Common myeloid progenitor, CD34-positive (primary cell): Measurements from ENCODE around the gene FBXO42.

ENCODE experiments used
- CTCF ChIA-PET: fragments of 350-600 bp; sonication (Branson Sonifier 250); formaldehyde crosslinking; loops from one replicate; lab custom pipeline; 2021; ENCODE audit warnings: antibody characterized with exemption; lab: Charles Lee
- POLR2A ChIA-PET: fragments of 350-600 bp; sonication (Branson Sonifier 250); formaldehyde crosslinking; loops from one replicate; lab custom pipeline; 2021; ENCODE audit warnings: antibody characterized with exemption; lab: Charles Lee
- DNase-seq, 3 donors: peaks; one replicate each; pipeline versions ENCODE4 v3.0.0 to v3.0.0-alpha.2; 2013
- H3K27ac ChIP-seq, 2 experiments: 1 replicate in 1 of 2; 2 replicates in 1 of 2; pipeline ENCODE4 v1.7.0; 2013; ENCODE audit warnings: inconsistent platforms in 2 of 2, low read length in 2 of 2, mild to moderate bottlenecking in 2 of 2, low read depth in 1 of 2, moderate library complexity in 1 of 2; ENCODE audit not compliant: severe bottlenecking in 2 of 2, insufficient read depth in 1 of 2, poor library complexity in 1 of 2
- H3K27me3 ChIP-seq, 5 experiments: replicated peaks in 2 of 5; 1 replicate in 3 of 5; 2 replicates in 2 of 5; pipeline versions ENCODE4 v1.6.1 to v1.7.0; 2013; ENCODE audit warnings: low read length in 4 of 5, mild to moderate bottlenecking in 2 of 5, moderate library complexity in 2 of 5, inconsistent platforms in 1 of 5; ENCODE audit not compliant: insufficient read depth in 5 of 5, control insufficient read depth in 4 of 5
- H3K36me3 ChIP-seq, 4 experiments: 1 replicate in 2 of 4; 2 replicates in 2 of 4; pipeline versions ENCODE4 v1.6.1 to v1.7.0; 2013; ENCODE audit warnings: low read length in 3 of 4, control low read depth in 1 of 4, mild to moderate bottlenecking in 1 of 4; ENCODE audit not compliant: control insufficient read depth in 4 of 4, insufficient read depth in 4 of 4
- H3K4me1 ChIP-seq, 4 experiments: 1 replicate in 3 of 4; 2 replicates in 1 of 4; pipeline versions ENCODE4 v1.6.1 to v1.7.1; 2013; ENCODE audit warnings: low read length in 3 of 4, mild to moderate bottlenecking in 3 of 4, control low read depth in 1 of 4, inconsistent platforms in 1 of 4, moderate library complexity in 1 of 4; ENCODE audit not compliant: control insufficient read depth in 4 of 4, insufficient read depth in 4 of 4; ENCODE audit errors: control extremely low read depth in 1 of 4
- H3K4me3 ChIP-seq, 7 experiments: 1 replicate in 4 of 7; 2 replicates in 3 of 7; pipeline versions ENCODE4 v1.5.1 to v1.7.0; 2013; ENCODE audit warnings: mild to moderate bottlenecking in 7 of 7, low read length in 6 of 7, moderate library complexity in 6 of 7, inconsistent platforms in 2 of 7, low read depth in 2 of 7, control low read depth in 1 of 7; ENCODE audit not compliant: insufficient read depth in 4 of 7, control insufficient read depth in 1 of 7; ENCODE audit errors: extremely low read depth in 1 of 7
- H3K9me3 ChIP-seq, 5 experiments: 1 replicate in 4 of 5; 2 replicates in 1 of 5; pipeline versions ENCODE4 v1.6.1 to v1.7.1; 2013; ENCODE audit warnings: low read length in 4 of 5, mild to moderate bottlenecking in 2 of 5, inconsistent platforms in 1 of 5, low read depth in 1 of 5, moderate library complexity in 1 of 5; ENCODE audit not compliant: control insufficient read depth in 4 of 5, insufficient read depth in 2 of 5; ENCODE audit errors: control extremely low read depth in 1 of 5
- WGBS: methylation state at CpG from one replicate; pipeline ENCODE4 v1.1.5; 2013; ENCODE audit not compliant: insufficient coverage; 5-methylcytosine and 5-hydroxymethylcytosine counted together

FBXO42 gene

GRCh38 chr1:16302709-16303627 is 49.3 kb downstream of the FBXO42 start:
- ChIA-PET CTCF (interaction anchor here (1.6 kb wide), 1 partner anchor 10 kb away, joined by 3 read pairs; no protein-coding TSS in a partner anchor), POLR2A (no interaction called here)
- 97% methylated on average over 4 of the region's 12 CpGs for WGBS
- Histone ChIP-seq H3K9me3 (no peaks in the 10 kb centered on the region), H3K27ac (no peak overlapping the region), H3K4me3 (no peak overlapping the region), H3K4me1 (peaks cover 0 to 4% (median 2%) of the 10 kb centered on the region in 4 experiments), H3K27me3 (no peaks in the 10 kb centered on the region), H3K36me3 (peaks cover 16 to 51% (median 25%) of the 10 kb centered on the region in 4 experiments)
- peak in 2 of 3 donors; percentile 59 for DNase-seq

GRCh38 chr1:16300436-16300835 is 51.8 kb downstream of the FBXO42 start:
- no peak overlapping the region for H3K27ac ChIP-seq
- H3K27me3 ChIP-seq = no peaks in the 10 kb centered on the region
- H3K36me3 ChIP-seq = peaks cover 14 to 40% (median 21%) of the 10 kb centered on the region in 4 experiments
- CTCF ChIA-PET = no interaction called here
- DNase-seq = no peak
- 83% methylated on average over 2 of the region's 3 CpGs for WGBS
- H3K4me1 ChIP-seq = peaks cover 0 to 4% (median 2%) of the 10 kb centered on the region in 4 experiments
- H3K4me3 ChIP-seq = no peak overlapping the region
- POLR2A ChIA-PET = no interaction called here
- no peaks in the 10 kb centered on the region for H3K9me3 ChIP-seq

- H3K4me3 ChIP-seq = no peak overlapping the region
- CTCF ChIA-PET = interaction anchor here (1.4 kb wide), 2 partner anchors 8 to 66 kb away, joined by 3 read pairs; no protein-coding TSS in a partner anchor
- no peak overlapping the region for H3K27ac ChIP-seq
- no peak for DNase-seq
- no peaks in the 10 kb centered on the region for H3K9me3 ChIP-seq
- H3K4me1 ChIP-seq = peaks cover 0 to 8% (median 4%) of the 10 kb centered on the region in 4 experiments
- WGBS = 92% methylated on average over 7 of the region's 12 CpGs
- no peaks in the 10 kb centered on the region for H3K27me3 ChIP-seq
- H3K36me3 ChIP-seq = peaks cover 16 to 38% (median 29%) of the 10 kb centered on the region in 4 experiments
- POLR2A ChIA-PET = interaction anchor here (0.6 to 0.7 kb wide), 3 partner anchors 19 to 48 kb away, joined by 3 read pairs; no protein-coding TSS in a partner anchor
Measured at GRCh38 chr1:16298653-16299052, 53.6 kb downstream of the FBXO42 start.

GRCh38 chr1:16296643-16297042 is 55.6 kb downstream of the FBXO42 start:
- H3K27ac ChIP-seq = no peak overlapping the region
- peaks cover 0 to 8% (median 0%) of the 10 kb centered on the region in 4 experiments for H3K4me1 ChIP-seq
- WGBS = 100% methylated on average over 1 of the region's 4 CpGs
- no peak overlapping the region for H3K4me3 ChIP-seq
- H3K9me3 ChIP-seq = no peaks in the 10 kb centered on the region
- CTCF ChIA-PET = no interaction called here
- POLR2A ChIA-PET = no interaction called here
- H3K36me3 ChIP-seq = peaks cover 15 to 34% (median 23%) of the 10 kb centered on the region in 4 experiments
- no peak for DNase-seq
- H3K27me3 ChIP-seq = no peaks in the 10 kb centered on the region

- Histone ChIP-seq H3K27me3 (no peaks in the 10 kb centered on the region), H3K4me1 (peaks cover 0 to 8% (median 0%) of the 10 kb centered on the region in 4 experiments), H3K27ac (no peak overlapping the region), H3K4me3 (no peak overlapping the region), H3K9me3 (no peaks in the 10 kb centered on the region), H3K36me3 (peaks cover 9 to 34% (median 29%) of the 10 kb centered on the region in 4 experiments)
- ChIA-PET POLR2A (interaction anchor here (0.9 kb wide), 1 partner anchor 16 kb away, joined by 3 read pairs; no protein-coding TSS in a partner anchor), CTCF (interaction anchor here (0.6 to 1.1 kb wide), 2 partner anchors 24 to 35 kb away, joined by 3 read pairs; no protein-coding TSS in a partner anchor)
- WGBS = 100% methylated on average over 2 of the region's 3 CpGs
- DNase-seq = no peak
Measured at GRCh38 chr1:16294219-16295212, 57.8 kb downstream of the FBXO42 start.

GRCh38 chr1:16293538-16293937 is 58.7 kb downstream of the FBXO42 start:
- POLR2A ChIA-PET = no interaction called here
- DNase-seq = peak in 2 of 3 donors; percentile 33 to 43
- peaks cover 6 to 39% (median 30%) of the 10 kb centered on the region in 4 experiments for H3K36me3 ChIP-seq

More at GRCh38 chr1:16293538-16293937, 58.7 kb downstream of the FBXO42 start:
- H3K4me3 ChIP-seq = no peak overlapping the region
- H3K27ac ChIP-seq = peak overlapping the region in 1 of 2 experiments; percentile 14
- no peaks in the 10 kb centered on the region for H3K9me3 ChIP-seq
- peaks cover 0 to 8% (median 0%) of the 10 kb centered on the region in 4 experiments for H3K4me1 ChIP-seq
- CTCF ChIA-PET = interaction anchor here (0.7 to 1.2 kb wide), 3 partner anchors 12 to 32 kb away, joined by 3 to 5 read pairs (median 3); no protein-coding TSS in a partner anchor
- no peaks in the 10 kb centered on the region for H3K27me3 ChIP-seq
- no CpG with 5 or more reads among the region's 1 CpG for WGBS
